Measurements from ENCODE around the gene ECHDC3.

- TF ChIP-seq CTCF (conservative IDR thresholded peaks at IDR 0.05; ENCODE audit: low read length) (no peak), EZH2phosphoT487 (IDR thresholded peaks at IDR 0.05; ENCODE audit: borderline replicate concordance, low read depth, low read length) (no peak)
Measured at GRCh38 chr10:11762706-11763500, 20.7 kb downstream of the ECHDC3 start.
